ENCODE measurements around the gene SERPINA6. TPM values are rescaled to one million over a fixed set of nuclear protein-coding genes. Genes with fewer than 3 reads are reported as not detected.
"Not testable (repeated sequence)": the region's sequence is repeated elsewhere in the genome, so short reads cannot be mapped to it uniquely, and the experiment has no call there.

SERPINA6 gene
- total RNA-seq, 4 donors from 2014 or later, result 0.48 to 0.82 (median 0.80) TPM; not detected in 1

DNA sequence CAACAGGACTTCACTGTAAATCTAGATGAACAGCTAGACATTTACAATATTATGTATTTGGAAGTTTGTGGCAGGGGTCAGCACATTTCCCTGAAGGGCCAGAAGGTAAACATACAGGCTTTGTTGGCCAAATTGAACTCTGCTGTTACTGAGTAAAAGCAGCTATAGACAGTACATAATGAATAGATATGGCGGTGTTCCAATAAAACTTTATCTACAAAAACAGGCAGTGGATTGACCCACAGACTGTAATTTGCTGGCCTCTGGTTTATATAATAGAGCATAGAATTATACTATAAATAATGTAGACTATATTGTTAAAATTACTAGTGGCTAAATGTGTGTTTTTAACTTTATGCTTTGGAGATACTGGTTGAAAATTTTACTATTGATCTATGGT lies 55.8 kb downstream of the SERPINA6 start:
- intact Hi-C loops (cut with DNase I; ENCODE audit: low total_unique reads) (no loop called here), in situ Hi-C loops (cut with MboI; ENCODE audit: low pct_ligation_motif_present in 1 of 4, low pct_unique_long_range_greater_than_20kb in 1 of 4, low sequenced_read_pairs in 3 of 4) (no loop called here)
- Histone ChIP-seq H3K27ac (no peak overlapping the region), H3K36me3 (no peaks in the 10 kb centered on the region), H3K9me3 (peaks cover 5% of the 10 kb centered on the region in 2 donors), H3K27me3 (no peaks in the 10 kb centered on the region), H3K4me3 (no peak overlapping the region), H3K4me1 (no peaks in the 10 kb centered on the region)
- TF ChIP-seq POLR2A (IDR thresholded peaks at IDR 0.05), result no peak
- no peak for TF ChIP-seq POLR2AphosphoS5 (IDR thresholded peaks at IDR 0.05)
- TF ChIP-seq, protein P1, sequence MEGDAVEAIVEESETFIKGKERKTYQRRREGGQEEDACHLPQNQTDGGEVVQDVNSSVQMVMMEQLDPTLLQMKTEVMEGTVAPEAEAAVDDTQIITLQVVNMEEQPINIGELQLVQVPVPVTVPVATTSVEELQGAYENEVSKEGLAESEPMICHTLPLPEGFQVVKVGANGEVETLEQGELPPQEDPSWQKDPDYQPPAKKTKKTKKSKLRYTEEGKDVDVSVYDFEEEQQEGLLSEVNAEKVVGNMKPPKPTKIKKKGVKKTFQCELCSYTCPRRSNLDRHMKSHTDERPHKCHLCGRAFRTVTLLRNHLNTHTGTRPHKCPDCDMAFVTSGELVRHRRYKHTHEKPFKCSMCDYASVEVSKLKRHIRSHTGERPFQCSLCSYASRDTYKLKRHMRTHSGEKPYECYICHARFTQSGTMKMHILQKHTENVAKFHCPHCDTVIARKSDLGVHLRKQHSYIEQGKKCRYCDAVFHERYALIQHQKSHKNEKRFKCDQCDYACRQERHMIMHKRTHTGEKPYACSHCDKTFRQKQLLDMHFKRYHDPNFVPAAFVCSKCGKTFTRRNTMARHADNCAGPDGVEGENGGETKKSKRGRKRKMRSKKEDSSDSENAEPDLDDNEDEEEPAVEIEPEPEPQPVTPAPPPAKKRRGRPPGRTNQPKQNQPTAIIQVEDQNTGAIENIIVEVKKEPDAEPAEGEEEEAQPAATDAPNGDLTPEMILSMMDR (IDR thresholded peaks at IDR 0.05), result no peak
- TF ChIP-seq EP300 (IDR thresholded peaks at IDR 0.05; ENCODE audit: low read depth), result no peak
- 74 to 88% methylated on average over 1 of the region's 1 CpG for WGBS, 2 donors (ENCODE audit: low coverage in 1 of 2)
- DNase-seq, result no peak

DNA sequence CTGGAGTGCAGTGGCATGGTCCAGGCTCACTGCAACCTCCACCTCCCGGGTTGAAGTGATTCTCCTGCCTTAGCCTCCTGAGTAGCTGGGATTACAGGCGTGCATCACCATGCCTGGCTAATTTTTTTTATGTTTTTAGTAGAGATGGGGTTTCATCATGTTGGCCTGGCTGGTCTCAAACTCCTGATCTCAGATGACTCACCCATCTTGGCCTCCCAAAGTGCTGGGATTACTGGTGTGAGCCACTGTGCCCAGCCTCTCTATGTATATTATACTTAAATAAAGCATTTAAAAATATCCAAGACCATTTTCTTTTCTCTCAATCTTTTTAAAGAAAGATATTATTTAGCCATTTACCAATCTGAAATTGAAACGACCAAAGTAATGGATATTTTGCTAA lies 58.9 kb downstream of the SERPINA6 start:
- H3K4me1 ChIP-seq; intact Hi-C loops (cut with DNase I; ENCODE audit: low total_unique reads); H3K36me3 ChIP-seq; H3K9me3 ChIP-seq; H3K27ac ChIP-seq; in situ Hi-C loops (cut with MboI; ENCODE audit: low pct_ligation_motif_present in 1 of 4, low pct_unique_long_range_greater_than_20kb in 1 of 4, low sequenced_read_pairs in 3 of 4); DNase-seq; H3K27me3 ChIP-seq; H3K4me3 ChIP-seq: not testable (repeated sequence)
- 51 to 77% methylated on average over 1 to 3 of the region's 3 CpGs for WGBS, 2 donors (ENCODE audit: low coverage in 1 of 2)

Other genes with a start within 250 kb of the SERPINA6 start
- 100 to 1,000 TPM in 1 of 4 donors, 10 to 100 TPM in 3; 70.2 to 319 (median 87.7) TPM for gene DDX24, start 242.1 kb downstream of the SERPINA6 start, total RNA-seq
- 10 to 100 TPM in 3 of 4 donors, not detected in 1; 12.3 to 21.3 (median 17.9) TPM for gene IFI27L1, start 242.0 kb downstream of the SERPINA6 start, total RNA-seq
- 1,000 to 10,000 TPM in 1 of 4 donors, 100 to 1,000 TPM in 3; 124 to 1,625 (median 472) TPM for gene IFI27, start 212.6 kb downstream of the SERPINA6 start, total RNA-seq
- gene IFI27L2, start 193.7 kb downstream of the SERPINA6 start, total RNA-seq, result 100 to 1,000 TPM in 1 of 4 donors, 10 to 100 TPM in 2, not detected in 1; 32.8 to 108 (median 74.6) TPM
- not detected for gene PPP4R4, start 149.0 kb downstream of the SERPINA6 start, total RNA-seq
- under 1 TPM in 1 of 4 donors, not detected in 3; 0.55 TPM for gene SERPINA10, start 30.1 kb downstream of the SERPINA6 start, total RNA-seq
- gene SERPINA2, start 43.4 kb upstream of the SERPINA6 start, total RNA-seq, result not detected
- 100 to 1,000 TPM in 1 of 4 donors, 10 to 100 TPM in 3; 35.2 to 107 (median 61.0) TPM for gene SERPINA1, start 65.3 kb upstream of the SERPINA6 start, total RNA-seq
- under 1 TPM in 1 of 4 donors, not detected in 3; 0.27 TPM for gene SERPINA11, start 129.5 kb upstream of the SERPINA6 start, total RNA-seq
- not detected for gene SERPINA9, start 152.9 kb upstream of the SERPINA6 start, total RNA-seq
- not detected for gene SERPINA12, start 186.1 kb upstream of the SERPINA6 start, total RNA-seq
- not detected for gene SERPINA4, start 238.1 kb upstream of the SERPINA6 start, total RNA-seq